ENCODE results near the gene LRRTM4. TPM values are rescaled to one million over a fixed set of nuclear protein-coding genes. Genes with fewer than 3 reads are reported as not detected.
"Not testable (repeated sequence)": the region's sequence is repeated elsewhere in the genome, so short reads cannot be mapped to it uniquely, and the experiment has no call there.

The LRRTM4 gene
- total RNA-seq, 4 donors from 2014 or later: 0.09 to 1.1 (median 0.61) TPM

- DNase-seq: no peak
- in situ Hi-C loops (cut with MboI; ENCODE audit: low sequenced_read_pairs in 4 of 4) (no loop called here), intact Hi-C loops (cut with DNase I; ENCODE audit: low total_unique reads) (no loop called here)
- no peak overlapping the region for H3K27ac ChIP-seq
- H3K27me3 ChIP-seq: no peaks in the 10 kb centered on the region
- no peak for TF ChIP-seq POLR2A (IDR thresholded peaks at IDR 0.05)
- TF ChIP-seq CTCF (IDR thresholded peaks at IDR 0.05 in 4 of 5, conservative IDR thresholded peaks at IDR 0.05 in 1 of 5): no peak
- ATAC-seq: no peak
- no peaks in the 10 kb centered on the region for H3K4me1 ChIP-seq
- no peaks in the 10 kb centered on the region for H3K36me3 ChIP-seq
- no peak overlapping the region for H3K4me3 ChIP-seq
- no peaks in the 10 kb centered on the region for H3K9me3 ChIP-seq
Observed at GRCh38 chr2:77169426-77169825, 352.8 kb downstream of the LRRTM4 start.

GRCh38 chr2:77164021-77164420 is 358.2 kb downstream of the LRRTM4 start:
- ATAC-seq; H3K27me3 ChIP-seq; H3K9me3 ChIP-seq; H3K27ac ChIP-seq; H3K36me3 ChIP-seq; H3K4me3 ChIP-seq; H3K4me1 ChIP-seq; intact Hi-C loops (cut with DNase I; ENCODE audit: low total_unique reads); DNase-seq; in situ Hi-C loops (cut with MboI; ENCODE audit: low sequenced_read_pairs in 4 of 4): not testable (repeated sequence)

GRCh38 chr2:77161009-77161408 is 361.2 kb downstream of the LRRTM4 start:
- no peaks in the 10 kb centered on the region for H3K9me3 ChIP-seq
- H3K4me3 ChIP-seq: no peak overlapping the region
- DNase-seq: no peak
- H3K27me3 ChIP-seq: no peaks in the 10 kb centered on the region
- no peak for ATAC-seq
- no peak for TF ChIP-seq POLR2A (IDR thresholded peaks at IDR 0.05)
- TF ChIP-seq CTCF (IDR thresholded peaks at IDR 0.05 in 4 of 5, conservative IDR thresholded peaks at IDR 0.05 in 1 of 5): no peak
- H3K4me1 ChIP-seq: no peaks in the 10 kb centered on the region
- in situ Hi-C loops (cut with MboI; ENCODE audit: low sequenced_read_pairs in 4 of 4): no loop called here
- intact Hi-C loops (cut with DNase I; ENCODE audit: low total_unique reads): no loop called here
- H3K27ac ChIP-seq: no peak overlapping the region
- no peaks in the 10 kb centered on the region for H3K36me3 ChIP-seq

GRCh38 chr2:77156599-77156998 is 365.6 kb downstream of the LRRTM4 start:
- H3K4me1 ChIP-seq: no peaks in the 10 kb centered on the region
- ATAC-seq (no peak), DNase-seq (no peak)
- no peaks in the 10 kb centered on the region for H3K9me3 ChIP-seq
- TF ChIP-seq CTCF (IDR thresholded peaks at IDR 0.05 in 4 of 5, conservative IDR thresholded peaks at IDR 0.05 in 1 of 5): no peak
- no peak for TF ChIP-seq POLR2A (IDR thresholded peaks at IDR 0.05)
- no peak overlapping the region for H3K4me3 ChIP-seq
- no peak overlapping the region for H3K27ac ChIP-seq
- no peaks in the 10 kb centered on the region for H3K36me3 ChIP-seq
- intact Hi-C loops (cut with DNase I; ENCODE audit: low total_unique reads) (no loop called here), in situ Hi-C loops (cut with MboI; ENCODE audit: low sequenced_read_pairs in 4 of 4) (no loop called here)
- no peaks in the 10 kb centered on the region for H3K27me3 ChIP-seq

- in situ Hi-C loops (cut with MboI; ENCODE audit: low sequenced_read_pairs in 4 of 4): no loop called here
- Histone ChIP-seq H3K4me3 (no peak overlapping the region), H3K4me1 (no peaks in the 10 kb centered on the region), H3K27me3 (no peaks in the 10 kb centered on the region), H3K36me3 (no peaks in the 10 kb centered on the region), H3K27ac (no peak overlapping the region), H3K9me3 (no peaks in the 10 kb centered on the region)
- intact Hi-C loops (cut with DNase I; ENCODE audit: low total_unique reads): no loop called here
- TF ChIP-seq POLR2A (IDR thresholded peaks at IDR 0.05): no peak
- TF ChIP-seq CTCF (IDR thresholded peaks at IDR 0.05 in 4 of 5, conservative IDR thresholded peaks at IDR 0.05 in 1 of 5): no peak
- DNase-seq (no peak), ATAC-seq (no peak)
Observed at GRCh38 chr2:77155511-77155910, 366.7 kb downstream of the LRRTM4 start.

Measured in gastrocnemius medialis (tissue), 4 donors.